H1 (cell line): ENCODE results near the gene SYP. TPM values are rescaled to one million over a fixed set of nuclear protein-coding genes. Genes with fewer than 3 reads are reported as not detected.

ENCODE experiments used
- BRCA1 ChIP-seq: IDR thresholded peaks from 2 replicates; pipeline ENCODE4 v1.6.1; 2012; ENCODE audit warnings: low read depth, low read length, improper control_type of control experiment
- polyA plus RNA-seq, 7 experiments: library from polyadenylated mRNA; depleted of rRNA in 3 of 7; stranded (reverse) in 5 of 7; unstranded in 2 of 7; fragments of >200 nt in 5 of 7; fragments of 200-250 nt in 2 of 7; gene quantifications; 1 replicate in 5 of 7; 2 replicates in 1 of 7; 4 replicates in 1 of 7; pipeline versions ENCODE4 v1.2.1 to v1.2.3, GENCODE V29; 2011 to 2013; ENCODE audit warnings: missing spikeins in 2 of 7, mixed read lengths in 2 of 7
- total RNA-seq: library from RNA; stranded (reverse); fragmentation: NEBNext Ultra II Directional; extraction: Animal tissue kit (Norgen Biotek cat#: 25700); gene quantifications from 2 replicates; pipeline ENCODE4 v1.2.1, GENCODE V29; 2021

Gene SYP
- total and polyA plus RNA-seq, 2 of the 8 experiments (the other 6 are each of a cell fraction or from before 2014, with no cell fraction given), result 4.3 to 10.8 TPM

- TF ChIP-seq BRCA1, result no peak
Measured at GRCh38 chrX:49247916-49248811, 48.2 kb upstream of the SYP start (continued).
